Gastrocnemius medialis (tissue), 4 donors: ENCODE data around the gene MIGA2.

ENCODE experiments used
- CTCF ChIP-seq, 5 experiments: fragments of 450-650 bp in 3 of 5; fragments of 200-600 bp in 2 of 5; sonication (generic) in 2 of 5; IDR thresholded peaks in 4 of 5; conservative IDR thresholded peaks in 1 of 5; 1 replicate in 4 of 5; 2 replicates in 1 of 5; pipeline ENCODE4 v1.5.1; 2016 to 2019; ENCODE audit warnings: antibody characterized with exemption in 5 of 5, mild to moderate bottlenecking in 3 of 5, moderate library complexity in 3 of 5
- POLR2A ChIP-seq, 2 donors: fragments of 450-650 bp; IDR thresholded peaks; one replicate each; pipeline ENCODE4 v1.6.1; 2017; ENCODE audit warnings: antibody characterized with exemption in 2 of 2, mild to moderate bottlenecking in 2 of 2, moderate library complexity in 2 of 2

DNA sequence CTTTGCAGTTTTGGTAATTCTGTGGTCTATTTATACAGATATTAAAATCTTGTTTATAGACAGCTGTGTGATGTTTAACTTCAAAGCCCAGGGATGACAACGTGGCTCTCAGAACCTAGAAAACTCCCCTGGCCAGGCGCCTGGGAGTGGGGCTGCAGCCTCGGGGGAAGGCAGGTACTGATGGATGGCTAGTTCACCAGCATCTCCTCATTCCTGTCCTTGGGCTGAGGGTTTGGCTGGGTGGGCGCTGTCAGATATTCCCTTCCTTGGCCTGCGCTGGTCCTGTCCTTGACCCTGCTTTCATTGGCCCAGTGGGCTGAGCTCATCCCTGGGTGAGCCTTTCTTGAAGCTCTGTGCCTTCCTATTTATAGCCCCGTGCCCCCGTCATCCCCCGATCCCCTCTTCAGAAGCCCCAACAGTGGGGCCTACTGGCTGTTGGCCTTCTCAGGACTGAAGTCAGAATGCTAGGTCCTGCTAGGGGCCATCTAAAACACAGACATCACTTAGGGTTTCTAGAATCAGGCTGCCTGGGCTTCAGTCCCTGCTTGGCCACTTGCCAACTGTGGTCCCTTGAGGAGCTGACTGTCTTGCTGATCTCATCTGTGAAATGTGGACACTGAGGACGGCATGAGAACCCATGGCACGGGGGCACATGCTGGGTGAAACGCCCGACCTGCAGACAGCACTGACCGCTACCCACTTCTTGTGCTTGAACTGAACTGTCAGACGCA, 29.2 kb upstream of the MIGA2 start:
- TF ChIP-seq CTCF (IDR thresholded peaks at IDR 0.05 in 4 of 5, conservative IDR thresholded peaks at IDR 0.05 in 1 of 5), result peak in 3 of 5 experiments; percentile 1 to 20 (median 8)
- no peak for TF ChIP-seq POLR2A (IDR thresholded peaks at IDR 0.05)
